Measurements from ENCODE around the gene STOX2.

STOX2 gene

GRCh38 chr4:183986971-183987946, 82.2 kb downstream of the STOX2 start:
- peak; percentile 77 for DNase-seq (ENCODE audit: low read depth)
- peak overlapping the region; percentile 38 for H3K4me3 ChIP-seq (ENCODE audit: control insufficient read depth, low read depth, low read length)
- TF ChIP-seq CTCF (conservative IDR thresholded peaks at IDR 0.05; ENCODE audit: control insufficient read depth, insufficient read depth, low read depth, low read length), result no peak

GRCh38 chr4:183987987-183988392, 82.9 kb downstream of the STOX2 start:
- DNase-seq (ENCODE audit: low read depth), result peak; percentile 89
- no peak for TF ChIP-seq CTCF (conservative IDR thresholded peaks at IDR 0.05; ENCODE audit: control insufficient read depth, insufficient read depth, low read depth, low read length)
- H3K4me3 ChIP-seq (ENCODE audit: control insufficient read depth, low read depth, low read length), result peak overlapping the region; percentile 38

- DNase-seq (ENCODE audit: low read depth), result no peak
- no peak for TF ChIP-seq CTCF (conservative IDR thresholded peaks at IDR 0.05; ENCODE audit: control insufficient read depth, insufficient read depth, low read depth, low read length)
- H3K4me3 ChIP-seq (ENCODE audit: control insufficient read depth, low read depth, low read length), result no peak overlapping the region
Observed at GRCh38 chr4:183988874-183989273, 83.8 kb downstream of the STOX2 start.

- no peak overlapping the region for H3K4me3 ChIP-seq (ENCODE audit: control insufficient read depth, low read depth, low read length)
- no peak for TF ChIP-seq CTCF (conservative IDR thresholded peaks at IDR 0.05; ENCODE audit: control insufficient read depth, insufficient read depth, low read depth, low read length)
- peak; percentile 67 for DNase-seq (ENCODE audit: low read depth)
Observed at GRCh38 chr4:183989461-183989860, 84.4 kb downstream of the STOX2 start.

GRCh38 chr4:183989931-183990330, 84.8 kb downstream of the STOX2 start:
- no peak overlapping the region for H3K4me3 ChIP-seq (ENCODE audit: control insufficient read depth, low read depth, low read length)
- no peak for TF ChIP-seq CTCF (conservative IDR thresholded peaks at IDR 0.05; ENCODE audit: control insufficient read depth, insufficient read depth, low read depth, low read length)
- DNase-seq (ENCODE audit: low read depth), result peak; percentile 8

- DNase-seq (ENCODE audit: low read depth), result no peak
- no peak overlapping the region for H3K4me3 ChIP-seq (ENCODE audit: control insufficient read depth, low read depth, low read length)
- no peak for TF ChIP-seq CTCF (conservative IDR thresholded peaks at IDR 0.05; ENCODE audit: control insufficient read depth, insufficient read depth, low read depth, low read length)
Observed at GRCh38 chr4:183993676-183994075, 88.6 kb downstream of the STOX2 start.
